ENCODE data around the gene NOP53. TPM values are rescaled to one million over a fixed set of nuclear protein-coding genes. Genes with fewer than 3 reads are reported as not detected.
"Not testable (repeated sequence)": the region's sequence is repeated elsewhere in the genome, so short reads cannot be mapped to it uniquely, and the experiment has no call there.

The NOP53 gene
- polyA plus RNA-seq, 1 donor (not counting 4 experiments of a cell fraction or from before 2014, with no cell fraction given) = 80.2 TPM

DNA sequence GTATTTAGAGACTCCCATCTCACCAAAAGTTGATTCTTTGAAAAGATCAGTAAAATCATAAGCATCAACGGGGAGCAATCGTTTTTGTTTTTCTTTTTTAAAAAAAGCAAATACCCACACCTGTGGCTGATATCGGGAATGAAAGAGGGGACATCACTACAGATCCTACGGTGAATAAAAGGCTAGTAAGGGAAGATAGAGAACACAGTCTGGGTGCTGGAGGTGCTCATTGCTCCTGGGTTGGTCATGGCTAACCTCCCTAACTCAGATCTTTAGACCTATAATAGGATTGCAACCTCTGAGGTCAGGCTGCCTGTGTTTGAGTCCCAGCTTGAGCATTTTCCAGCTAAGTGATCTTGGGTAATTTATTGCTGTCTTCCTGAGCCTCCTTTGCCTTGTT is 31.0 kb upstream of the NOP53 start:
- Histone ChIP-seq H3K4me2 (ENCODE audit: control insufficient read depth, extremely low read depth, insufficient read depth, low read depth, low read length) (peak overlapping the region; percentile 79), H3K9me3 (ENCODE audit: control insufficient read depth, low read depth, low read length) (no peaks in the 10 kb centered on the region), H4K20me1 (ENCODE audit: control insufficient read depth, extremely low read depth, insufficient read depth, low read length) (peaks cover 3% of the 10 kb centered on the region), H3K4me1 (ENCODE audit: control insufficient read depth, extremely low read depth, insufficient read depth, low read length) (peaks cover 15% of the 10 kb centered on the region), H2AFZ (ENCODE audit: control insufficient read depth, low read length) (no peak overlapping the region), H3K36me3 (ENCODE audit: control insufficient read depth in 2 of 2, extremely low read depth in 1 of 2, insufficient read depth in 2 of 2, low read length in 2 of 2) (peaks cover 14 to 26% of the 10 kb centered on the region in 2 experiments), H3K9me1 (ENCODE audit: control insufficient read depth, extremely low read depth, insufficient read depth, low read length) (peaks cover 2% of the 10 kb centered on the region), H3K27me3 (ENCODE audit: control insufficient read depth, extremely low read depth, insufficient read depth, low read length) (no peaks in the 10 kb centered on the region), H3K79me2 (ENCODE audit: control insufficient read depth, insufficient read depth, low read length) (peaks cover 48% of the 10 kb centered on the region), H3K4me3 (ENCODE audit: control insufficient read depth in 2 of 3, extremely low read depth in 1 of 3, insufficient read depth in 2 of 3, low read depth in 1 of 3, low read length in 3 of 3) (peak overlapping the region; percentile 79 to 98 (median 90)), H3K27ac (ENCODE audit: control insufficient read depth, insufficient read depth, low read length) (peak overlapping the region; percentile 76), H3K9ac (ENCODE audit: control insufficient read depth, extremely low read depth, insufficient read depth, low read length) (peak overlapping the region; percentile 89)
- no peak for FAIRE-seq
- dilution Hi-C loops (cut with MboI; ENCODE audit: extremely low pct_ligation_motif_present, low sequenced_read_pairs) = no loop called here
- TF ChIP-seq, protein P1, sequence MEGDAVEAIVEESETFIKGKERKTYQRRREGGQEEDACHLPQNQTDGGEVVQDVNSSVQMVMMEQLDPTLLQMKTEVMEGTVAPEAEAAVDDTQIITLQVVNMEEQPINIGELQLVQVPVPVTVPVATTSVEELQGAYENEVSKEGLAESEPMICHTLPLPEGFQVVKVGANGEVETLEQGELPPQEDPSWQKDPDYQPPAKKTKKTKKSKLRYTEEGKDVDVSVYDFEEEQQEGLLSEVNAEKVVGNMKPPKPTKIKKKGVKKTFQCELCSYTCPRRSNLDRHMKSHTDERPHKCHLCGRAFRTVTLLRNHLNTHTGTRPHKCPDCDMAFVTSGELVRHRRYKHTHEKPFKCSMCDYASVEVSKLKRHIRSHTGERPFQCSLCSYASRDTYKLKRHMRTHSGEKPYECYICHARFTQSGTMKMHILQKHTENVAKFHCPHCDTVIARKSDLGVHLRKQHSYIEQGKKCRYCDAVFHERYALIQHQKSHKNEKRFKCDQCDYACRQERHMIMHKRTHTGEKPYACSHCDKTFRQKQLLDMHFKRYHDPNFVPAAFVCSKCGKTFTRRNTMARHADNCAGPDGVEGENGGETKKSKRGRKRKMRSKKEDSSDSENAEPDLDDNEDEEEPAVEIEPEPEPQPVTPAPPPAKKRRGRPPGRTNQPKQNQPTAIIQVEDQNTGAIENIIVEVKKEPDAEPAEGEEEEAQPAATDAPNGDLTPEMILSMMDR (optimal IDR thresholded peaks at IDR 0.05 in 1 of 3, IDR thresholded peaks at IDR 0.05 in 1 of 3, conservative IDR thresholded peaks at IDR 0.05 in 1 of 3; ENCODE audit: extremely low read depth in 1 of 3, insufficient read depth in 2 of 3, low read length in 3 of 3) = no peak
- no peak for TF ChIP-seq EZH2 (IDR thresholded peaks at IDR 0.05; ENCODE audit: low read length)
- DNase-seq (ENCODE audit: low read depth, low spot score) = no peak

DNA sequence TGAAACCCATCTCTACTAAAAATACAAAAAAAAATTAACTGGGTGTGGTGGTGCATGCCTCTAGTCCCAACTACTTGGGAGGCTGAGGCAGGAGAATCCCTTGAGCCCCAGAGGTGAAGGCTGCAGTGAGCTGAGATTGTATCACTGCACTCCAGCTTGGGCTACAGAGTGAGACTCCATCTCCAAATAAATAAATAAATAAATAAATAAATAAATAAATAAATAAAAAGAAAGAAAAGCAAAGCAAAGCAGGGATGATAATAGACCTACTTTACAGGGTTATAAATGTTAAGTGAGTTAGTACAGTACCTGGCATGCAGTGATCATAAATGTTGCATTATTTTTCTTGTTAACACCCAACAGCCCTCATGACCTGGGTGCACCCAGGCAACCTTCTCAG is 30.5 kb upstream of the NOP53 start:
- H3K27me3 ChIP-seq (ENCODE audit: control insufficient read depth, extremely low read depth, insufficient read depth, low read length); DNase-seq (ENCODE audit: low read depth, low spot score); H3K9me1 ChIP-seq (ENCODE audit: control insufficient read depth, extremely low read depth, insufficient read depth, low read length); H4K20me1 ChIP-seq (ENCODE audit: control insufficient read depth, extremely low read depth, insufficient read depth, low read length); H3K9ac ChIP-seq (ENCODE audit: control insufficient read depth, extremely low read depth, insufficient read depth, low read length); dilution Hi-C loops (cut with MboI; ENCODE audit: extremely low pct_ligation_motif_present, low sequenced_read_pairs); H3K9me3 ChIP-seq (ENCODE audit: control insufficient read depth, low read depth, low read length); H2AFZ ChIP-seq (ENCODE audit: control insufficient read depth, low read length); H3K27ac ChIP-seq (ENCODE audit: control insufficient read depth, insufficient read depth, low read length); FAIRE-seq: not testable (repeated sequence)
- peaks cover 49% of the 10 kb centered on the region for H3K79me2 ChIP-seq (ENCODE audit: control insufficient read depth, insufficient read depth, low read length)
- peak overlapping the region; percentile 79 for H3K4me2 ChIP-seq (ENCODE audit: control insufficient read depth, extremely low read depth, insufficient read depth, low read depth, low read length)
- peaks cover 19% of the 10 kb centered on the region for H3K4me1 ChIP-seq (ENCODE audit: control insufficient read depth, extremely low read depth, insufficient read depth, low read length)
- peak overlapping the region; percentile 79 to 98 (median 90) for H3K4me3 ChIP-seq (ENCODE audit: control insufficient read depth in 2 of 3, extremely low read depth in 1 of 3, insufficient read depth in 2 of 3, low read depth in 1 of 3, low read length in 3 of 3)
- peaks cover 15 to 26% of the 10 kb centered on the region in 2 experiments for H3K36me3 ChIP-seq (ENCODE audit: control insufficient read depth in 2 of 2, extremely low read depth in 1 of 2, insufficient read depth in 2 of 2, low read length in 2 of 2)

Data from keratinocyte (primary cell).